Skeletal muscle satellite cell (primary cell): Measurements from ENCODE around the gene DRD3. TPM values are rescaled to one million over a fixed set of nuclear protein-coding genes. Genes with fewer than 3 reads are reported as not detected.

ENCODE experiments used
- H3K27me3 ChIP-seq: 2 replicates; pipeline ENCODE4 v1.7.0; 2013; ENCODE audit warnings: low read length; ENCODE audit not compliant: control insufficient read depth, insufficient read depth
- H3K36me3 ChIP-seq: 2 replicates; pipeline ENCODE4 v1.7.0; 2013; ENCODE audit warnings: mild to moderate bottlenecking, control low read depth, low read length; ENCODE audit not compliant: insufficient read depth
- H3K4me1 ChIP-seq: 2 replicates; pipeline ENCODE4 v1.7.0; 2013; ENCODE audit warnings: low read length; ENCODE audit not compliant: control insufficient read depth, insufficient read depth
- H3K4me2 ChIP-seq: 2 replicates; pipeline ENCODE4 v1.7.0; 2013; ENCODE audit warnings: mild to moderate bottlenecking, low read length
- H3K4me3 ChIP-seq: 2 replicates; pipeline ENCODE4 v1.7.0; 2013; ENCODE audit warnings: low read length
- H3K9ac ChIP-seq: 2 replicates; pipeline ENCODE4 v1.7.0; 2013; ENCODE audit warnings: mild to moderate bottlenecking, low read depth, low read length, moderate library complexity
- H3K9me3 ChIP-seq: replicated peaks from 2 replicates; pipeline ENCODE4 v1.7.0; 2013; ENCODE audit warnings: mild to moderate bottlenecking, control low read depth, low read length
- total RNA-seq: library from RNA; depleted of rRNA; stranded (reverse); fragments of >200 nt; gene quantifications from 2 replicates; pipeline ENCODE4 v1.2.3, GENCODE V29; 2012; rRNA removed

Gene DRD3
- not detected in 2 replicates for total RNA-seq

GRCh38 chr3:114178770-114179368 is at the start of gene DRD3:
TSS of gene DRD3 (minus strand) at chr3:114179052. CDS start at chr3:114171992, 7,060 bp downstream.
- H3K4me2 ChIP-seq, result no peak within 1 kb of the TSS
- peaks cover 8% of the 10 kb centered on the region for H3K27me3 ChIP-seq
- H3K36me3 ChIP-seq, result no peaks in the 10 kb centered on the region
- no peak within 1 kb of the TSS for H3K9ac ChIP-seq
- H3K4me3 ChIP-seq, result no peak within 1 kb of the TSS
- no peaks in the 10 kb centered on the region for H3K9me3 ChIP-seq
- no peaks in the 10 kb centered on the region for H3K4me1 ChIP-seq

- H3K4me1 ChIP-seq, result no peaks in the 10 kb centered on the region
Observed at GRCh38 chr3:114227076-114227475, 48.2 kb upstream of the DRD3 start.

GRCh38 chr3:114226313-114226712 is 47.5 kb upstream of the DRD3 start:
- Histone ChIP-seq H3K4me1 (no peaks in the 10 kb centered on the region), H3K9ac (no peak overlapping the region), H3K4me3 (no peak overlapping the region), H3K36me3 (no peaks in the 10 kb centered on the region), H3K27me3 (peaks cover 9% of the 10 kb centered on the region), H3K4me2 (no peak overlapping the region), H3K9me3 (no peaks in the 10 kb centered on the region)

More at GRCh38 chr3:114227076-114227475, 48.2 kb upstream of the DRD3 start:
- Histone ChIP-seq H3K9ac (no peak overlapping the region), H3K36me3 (no peaks in the 10 kb centered on the region), H3K27me3 (peaks cover 9% of the 10 kb centered on the region), H3K4me3 (no peak overlapping the region), H3K9me3 (no peaks in the 10 kb centered on the region), H3K4me2 (no peak overlapping the region)

GRCh38 chr3:114223143-114223542 is 44.3 kb upstream of the DRD3 start:
- Histone ChIP-seq H3K4me2 (no peak overlapping the region), H3K4me1 (no peaks in the 10 kb centered on the region), H3K9ac (no peak overlapping the region), H3K9me3 (no peaks in the 10 kb centered on the region), H3K4me3 (no peak overlapping the region), H3K27me3 (peaks cover 17% of the 10 kb centered on the region), H3K36me3 (no peaks in the 10 kb centered on the region)

- no peaks in the 10 kb centered on the region for H3K9me3 ChIP-seq
- H3K27me3 ChIP-seq, result peaks cover 13% of the 10 kb centered on the region
- H3K36me3 ChIP-seq, result no peaks in the 10 kb centered on the region
- H3K4me1 ChIP-seq, result peaks cover 9% of the 10 kb centered on the region
- no peak overlapping the region for H3K4me3 ChIP-seq
- H3K9ac ChIP-seq, result no peak overlapping the region
- no peak overlapping the region for H3K4me2 ChIP-seq
Observed at GRCh38 chr3:114221881-114222264, 43.0 kb upstream of the DRD3 start.

GRCh38 chr3:114221165-114221880 is 42.5 kb upstream of the DRD3 start:
- Histone ChIP-seq H3K4me1 (peaks cover 15% of the 10 kb centered on the region), H3K4me2 (no peak overlapping the region), H3K27me3 (peaks cover 13% of the 10 kb centered on the region), H3K9ac (no peak overlapping the region), H3K4me3 (no peak overlapping the region), H3K9me3 (no peaks in the 10 kb centered on the region), H3K36me3 (no peaks in the 10 kb centered on the region)

GRCh38 chr3:114219741-114220140 is 40.9 kb upstream of the DRD3 start:
- Histone ChIP-seq H3K9me3 (no peaks in the 10 kb centered on the region), H3K4me2 (no peak overlapping the region), H3K4me1 (peaks cover 30% of the 10 kb centered on the region), H3K27me3 (peaks cover 13% of the 10 kb centered on the region), H3K4me3 (no peak overlapping the region), H3K36me3 (no peaks in the 10 kb centered on the region), H3K9ac (no peak overlapping the region)

- H3K27me3 ChIP-seq, result peaks cover 13% of the 10 kb centered on the region
- H3K9ac ChIP-seq, result no peak overlapping the region
- no peak overlapping the region for H3K4me2 ChIP-seq
- H3K4me3 ChIP-seq, result no peak overlapping the region
- peaks cover 41% of the 10 kb centered on the region for H3K4me1 ChIP-seq
- no peaks in the 10 kb centered on the region for H3K36me3 ChIP-seq
- no peaks in the 10 kb centered on the region for H3K9me3 ChIP-seq
Observed at GRCh38 chr3:114218578-114219185, 39.8 kb upstream of the DRD3 start.

GRCh38 chr3:114218006-114218405 is 39.2 kb upstream of the DRD3 start:
- H3K4me2 ChIP-seq, result no peak overlapping the region
- no peak overlapping the region for H3K9ac ChIP-seq
- peaks cover 13% of the 10 kb centered on the region for H3K27me3 ChIP-seq
- H3K9me3 ChIP-seq, result no peaks in the 10 kb centered on the region
- H3K4me1 ChIP-seq, result peaks cover 48% of the 10 kb centered on the region
- no peaks in the 10 kb centered on the region for H3K36me3 ChIP-seq
- no peak overlapping the region for H3K4me3 ChIP-seq

- no peaks in the 10 kb centered on the region for H3K9me3 ChIP-seq
- H3K4me3 ChIP-seq, result no peak overlapping the region
- H3K4me1 ChIP-seq, result peaks cover 55% of the 10 kb centered on the region
- no peaks in the 10 kb centered on the region for H3K36me3 ChIP-seq
- H3K27me3 ChIP-seq, result peaks cover 13% of the 10 kb centered on the region
- H3K4me2 ChIP-seq, result no peak overlapping the region
- no peak overlapping the region for H3K9ac ChIP-seq
Observed at GRCh38 chr3:114217266-114217665, 38.4 kb upstream of the DRD3 start.

GRCh38 chr3:114216186-114216970 is 37.5 kb upstream of the DRD3 start:
- no peak overlapping the region for H3K9ac ChIP-seq
- peaks cover 55% of the 10 kb centered on the region for H3K4me1 ChIP-seq
- H3K9me3 ChIP-seq, result no peaks in the 10 kb centered on the region
- H3K36me3 ChIP-seq, result no peaks in the 10 kb centered on the region
- peaks cover 13% of the 10 kb centered on the region for H3K27me3 ChIP-seq
- H3K4me2 ChIP-seq, result peak overlapping the region; percentile 58
- H3K4me3 ChIP-seq, result no peak overlapping the region
